ENCODE results near the gene GCGR.
"Not testable (repeated sequence)": the region's sequence is repeated elsewhere in the genome, so short reads cannot be mapped to it uniquely, and the experiment has no call there.

The GCGR gene

DNA sequence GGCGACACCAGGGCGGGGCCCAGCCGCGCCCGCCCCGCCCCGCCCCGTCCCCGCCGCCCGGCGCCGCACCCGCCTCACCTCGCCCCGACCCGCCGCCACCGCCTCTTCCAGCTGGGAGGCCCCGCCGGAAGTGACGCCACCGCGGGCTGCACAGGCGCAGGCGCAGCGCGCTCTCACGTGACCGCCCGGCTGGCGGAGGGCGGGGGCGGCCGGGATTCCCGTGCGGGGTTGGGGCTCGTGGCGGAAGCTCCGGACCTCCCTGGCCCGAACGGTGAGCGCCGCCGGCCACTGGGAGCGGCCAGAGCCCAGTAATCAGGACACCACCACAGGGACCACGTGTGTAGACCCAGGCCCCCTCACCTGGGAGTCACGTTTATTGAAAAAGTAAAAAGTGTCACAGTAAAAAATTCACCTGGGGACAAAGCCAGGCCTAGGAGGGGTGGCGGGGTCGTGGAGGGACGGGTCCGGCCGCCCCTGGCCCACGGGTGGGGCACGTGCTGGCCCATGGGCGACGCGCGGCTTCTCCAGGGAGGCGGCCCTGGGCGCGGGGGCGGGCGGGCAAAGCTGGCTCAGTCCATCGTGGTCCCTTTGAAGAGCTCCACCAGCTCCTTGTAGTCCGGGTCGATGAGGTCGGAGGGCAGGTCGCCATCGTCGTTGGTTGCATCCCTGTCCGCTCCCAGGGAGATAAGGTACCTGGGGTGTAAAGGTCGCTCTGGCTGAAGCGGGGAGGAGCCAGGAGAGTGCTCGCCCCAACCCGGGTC lies 29.4 kb downstream of the GCGR start, which contains the start of gene MCRIP1:
Gene MCRIP1, minus strand, starts transcription at position 132 of the 761 bp plus-strand sequence. CDS start 8,785 bp downstream, outside the sequence.
- peak; percentile 97 for DNase-seq

DNA sequence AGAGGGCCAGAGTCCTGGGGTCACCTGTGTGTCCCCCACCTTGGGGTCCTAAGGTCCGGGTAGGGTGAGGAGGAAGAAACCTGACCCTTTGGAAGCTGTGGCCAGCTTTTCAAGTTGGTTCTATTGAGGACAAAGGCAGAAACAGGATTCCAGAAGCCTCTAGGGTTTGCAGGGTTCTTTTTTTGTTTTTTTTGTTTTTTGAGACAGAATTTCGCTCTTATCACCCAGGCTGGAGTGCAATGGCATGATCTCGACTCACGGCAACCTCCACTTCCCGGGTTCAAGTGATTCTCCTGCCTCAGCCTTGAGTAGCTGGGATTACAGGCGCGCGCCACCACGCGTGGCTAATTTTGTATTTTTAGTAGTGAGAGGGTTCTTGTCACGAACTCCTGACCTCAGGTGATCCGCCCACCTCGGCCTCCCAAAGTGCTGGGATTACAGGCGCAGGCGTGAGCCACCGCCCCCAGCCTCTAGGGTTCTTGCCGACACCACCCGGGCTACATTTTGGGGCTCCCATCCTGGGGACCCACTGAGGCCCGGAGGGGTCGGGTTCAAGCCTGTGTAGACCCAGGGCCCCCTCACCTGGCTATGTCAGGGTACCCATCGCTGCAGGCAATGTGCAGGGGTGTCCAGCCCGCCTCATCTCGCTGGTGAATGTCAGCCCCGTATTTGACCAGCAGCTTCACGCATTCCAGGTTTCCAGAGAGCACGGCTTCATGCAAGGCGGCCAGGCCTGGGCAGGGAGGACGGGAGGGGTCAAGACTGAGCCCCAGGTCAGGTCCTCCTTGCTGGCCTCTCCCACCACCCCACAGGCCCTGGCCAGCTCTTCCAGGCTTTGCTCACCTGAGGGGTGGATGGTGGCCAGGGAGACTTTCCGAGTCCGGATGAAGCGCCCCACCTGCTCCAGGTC lies 30.2 kb downstream of the GCGR start:
- no peak for DNase-seq

DNA sequence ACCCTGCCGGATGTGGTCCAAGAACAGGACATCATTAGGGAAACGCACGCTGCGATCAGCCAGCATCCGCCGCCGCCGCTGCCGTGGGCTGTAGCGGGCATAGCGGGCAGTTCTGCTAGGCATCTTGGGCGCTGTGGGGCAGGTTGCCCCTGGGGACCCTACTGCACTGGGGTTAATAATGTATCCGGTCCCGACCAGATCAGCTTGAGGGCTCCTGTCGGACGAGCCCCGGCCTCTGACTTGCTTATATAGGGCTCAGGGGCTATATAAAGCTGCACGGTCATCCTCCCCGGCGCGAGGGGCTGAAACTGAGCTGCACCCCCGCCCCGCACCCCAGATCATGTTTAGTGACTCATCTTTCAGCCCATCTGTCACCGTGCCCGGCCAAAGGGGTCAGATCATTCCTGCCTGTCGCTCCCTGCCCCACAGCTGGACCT lies 30.9 kb downstream of the GCGR start, which contains the start of gene PPP1R27:
Gene PPP1R27, minus strand, starts transcription at position 220 of the 437 bp plus-strand sequence. Its CDS starts 97 bp downstream, at position 123.
- no peak for DNase-seq

DNA sequence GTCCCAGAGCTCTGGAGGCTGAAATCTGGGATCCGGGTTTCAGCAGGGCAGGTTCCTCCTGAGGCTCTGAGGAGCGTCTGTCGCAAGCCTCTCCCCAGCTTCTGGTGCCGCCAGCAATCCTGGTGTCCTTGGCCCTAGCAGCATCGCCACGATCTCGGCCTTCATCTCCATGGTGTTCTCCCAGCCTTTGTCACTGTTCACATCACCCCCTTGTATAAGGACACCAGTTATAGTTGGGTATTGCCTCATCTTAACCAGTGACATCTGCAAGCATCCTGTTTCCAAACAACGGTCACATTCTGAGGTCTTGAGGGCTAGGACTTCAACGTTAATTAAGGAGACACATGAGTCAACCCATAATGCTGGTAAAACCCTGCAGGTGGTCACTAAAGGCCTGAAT lies 33.7 kb downstream of the GCGR start:
- no peak for DNase-seq

DNA sequence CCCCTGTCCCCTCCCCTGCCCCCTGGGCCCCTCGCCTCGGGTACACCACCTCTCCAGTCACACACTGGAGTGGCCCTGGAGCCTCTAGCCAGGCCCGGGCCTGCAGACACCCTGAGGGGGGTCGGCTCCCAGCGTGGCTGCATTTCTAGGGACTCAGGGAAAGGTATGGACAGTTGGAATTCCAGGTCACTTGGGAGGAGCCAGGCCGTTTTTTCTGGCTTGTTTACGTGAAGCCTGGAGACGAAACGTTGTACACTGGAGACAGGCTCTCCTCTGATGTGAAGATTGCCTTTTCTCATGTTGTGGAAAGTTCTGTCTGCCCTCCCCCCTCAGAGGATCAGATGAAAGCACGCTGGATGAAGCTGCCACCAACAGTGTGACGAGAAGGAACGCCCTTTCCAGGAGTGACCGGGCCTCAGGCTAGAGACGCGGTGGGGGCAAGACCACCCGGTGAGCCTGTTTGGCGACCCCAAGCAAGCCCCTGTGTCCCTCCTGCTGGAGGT lies 34.9 kb downstream of the GCGR start:
- DNase-seq = no peak

DNA sequence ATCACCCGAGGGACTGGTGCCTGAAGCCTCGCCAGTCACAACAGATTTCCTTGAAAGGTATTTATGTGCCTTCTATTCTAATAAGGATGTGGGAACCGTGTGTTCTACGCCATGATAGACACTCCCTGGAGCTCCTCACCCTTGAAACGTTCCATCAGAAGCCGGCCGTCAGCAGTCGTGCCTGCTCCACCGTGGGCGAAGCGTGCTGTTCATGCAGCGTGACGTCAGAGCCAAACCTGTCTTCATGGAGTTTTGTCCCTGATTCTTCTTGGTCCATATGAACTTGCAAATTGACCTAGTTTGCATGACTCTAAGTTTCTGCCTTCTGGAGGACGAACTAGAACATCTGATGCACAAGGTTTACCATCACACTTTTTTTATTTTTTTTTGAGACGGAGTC lies 35.4 kb downstream of the GCGR start:
- DNase-seq = no peak

DNA sequence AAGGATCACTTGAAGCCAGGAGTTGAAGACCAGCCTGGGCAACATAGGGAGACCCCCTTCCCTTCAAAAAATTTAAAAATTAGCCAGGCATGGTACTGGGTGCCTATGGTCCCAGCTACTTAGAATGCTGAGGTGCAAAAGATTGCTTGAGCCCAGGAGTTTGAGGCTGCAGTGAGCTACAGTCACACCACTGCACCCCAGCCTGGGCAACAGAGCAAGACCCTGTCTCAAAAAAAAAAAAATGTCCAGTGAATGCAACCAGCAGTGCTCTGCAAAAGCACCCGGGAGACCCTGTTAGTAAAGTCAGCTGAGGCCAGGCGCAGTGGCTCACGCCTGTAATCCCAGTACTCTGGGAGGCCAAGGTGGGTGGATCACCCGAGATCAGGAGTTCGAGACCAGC lies 36.1 kb downstream of the GCGR start:
- DNase-seq = not testable (repeated sequence)

DNA sequence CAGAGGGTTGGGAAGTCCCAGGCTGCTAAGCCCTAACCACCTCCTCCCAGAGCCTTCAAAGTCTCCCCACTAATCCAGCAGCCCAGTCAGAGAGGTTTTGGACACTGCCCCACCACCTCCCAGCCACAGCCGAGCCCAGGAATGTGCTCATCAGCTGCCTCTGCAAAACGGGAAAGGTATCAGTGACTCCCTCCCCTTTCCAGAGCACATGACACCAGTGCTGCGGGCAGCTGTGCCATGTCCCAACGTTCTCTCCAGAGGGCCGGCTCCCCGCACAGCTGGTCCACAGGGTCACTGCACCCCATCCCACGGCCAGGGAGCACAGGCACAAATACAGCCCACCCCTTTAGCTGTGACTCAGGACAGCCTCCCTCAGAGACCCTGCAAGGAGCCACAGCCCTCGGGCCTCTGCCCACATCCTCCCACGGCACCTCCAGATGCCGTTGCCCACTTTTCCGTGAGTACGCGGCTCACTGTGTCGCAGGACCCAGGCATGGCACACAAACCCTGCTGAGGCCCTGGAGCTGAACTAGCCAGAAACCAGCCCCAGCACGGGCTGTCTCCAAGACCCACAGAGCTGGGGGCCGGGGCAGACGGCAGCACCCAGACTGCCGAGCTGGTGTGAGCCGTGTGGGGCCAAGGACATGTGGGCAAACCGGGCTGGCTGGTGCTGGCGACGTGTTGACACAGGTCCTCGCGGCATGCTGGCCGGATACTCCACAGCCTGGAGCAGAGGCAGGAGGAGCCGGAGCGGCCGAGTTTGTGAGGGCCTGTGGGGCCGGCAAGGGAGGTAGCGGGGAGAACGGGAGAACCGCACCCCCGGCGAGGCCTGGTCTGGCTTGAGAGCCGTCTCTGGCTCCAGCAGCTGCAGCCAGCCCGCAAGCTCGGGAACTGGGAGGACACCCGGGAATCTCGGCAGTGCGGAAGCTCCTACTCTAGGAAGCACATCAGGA lies 37.2 kb downstream of the GCGR start:
- DNase-seq = no peak

DNA sequence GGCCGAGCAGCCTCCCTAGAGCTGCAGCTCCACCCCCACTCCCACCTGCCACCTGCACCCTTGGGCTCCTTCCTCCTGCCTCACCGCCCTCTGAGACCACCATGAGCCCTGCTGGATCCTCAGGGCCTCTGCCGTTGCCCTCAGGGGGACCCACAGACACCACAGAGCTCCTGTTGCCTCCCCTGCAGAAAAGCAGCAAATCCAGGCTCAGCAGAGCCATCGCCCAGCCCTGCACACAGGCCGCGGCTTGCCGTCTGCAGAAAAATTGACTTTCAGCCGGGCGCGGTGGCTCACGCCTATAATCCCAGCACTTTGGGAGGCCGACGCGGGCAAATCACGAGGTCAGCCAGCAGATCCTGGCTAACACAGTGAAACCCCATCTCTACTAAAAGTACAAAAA lies 37.9 kb downstream of the GCGR start:
- no peak for DNase-seq

DNA sequence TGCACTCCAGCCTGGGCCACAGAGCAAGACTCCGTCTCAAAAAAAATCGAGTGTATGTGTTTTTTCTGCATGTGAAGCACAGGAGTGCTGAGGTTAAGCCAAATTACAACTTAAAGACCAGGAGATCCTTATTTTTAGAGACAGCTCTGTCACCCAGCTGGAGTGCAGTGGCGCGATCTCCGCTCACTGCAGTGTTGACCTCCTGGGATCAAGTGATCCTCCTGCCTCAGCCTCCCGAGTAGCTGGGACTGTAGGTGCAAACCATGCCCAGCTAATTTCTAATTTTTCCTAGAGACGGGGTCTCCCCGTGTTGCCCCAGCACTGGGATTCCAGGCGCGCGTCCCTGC lies 38.4 kb downstream of the GCGR start:
- DNase-seq = no peak

DNA sequence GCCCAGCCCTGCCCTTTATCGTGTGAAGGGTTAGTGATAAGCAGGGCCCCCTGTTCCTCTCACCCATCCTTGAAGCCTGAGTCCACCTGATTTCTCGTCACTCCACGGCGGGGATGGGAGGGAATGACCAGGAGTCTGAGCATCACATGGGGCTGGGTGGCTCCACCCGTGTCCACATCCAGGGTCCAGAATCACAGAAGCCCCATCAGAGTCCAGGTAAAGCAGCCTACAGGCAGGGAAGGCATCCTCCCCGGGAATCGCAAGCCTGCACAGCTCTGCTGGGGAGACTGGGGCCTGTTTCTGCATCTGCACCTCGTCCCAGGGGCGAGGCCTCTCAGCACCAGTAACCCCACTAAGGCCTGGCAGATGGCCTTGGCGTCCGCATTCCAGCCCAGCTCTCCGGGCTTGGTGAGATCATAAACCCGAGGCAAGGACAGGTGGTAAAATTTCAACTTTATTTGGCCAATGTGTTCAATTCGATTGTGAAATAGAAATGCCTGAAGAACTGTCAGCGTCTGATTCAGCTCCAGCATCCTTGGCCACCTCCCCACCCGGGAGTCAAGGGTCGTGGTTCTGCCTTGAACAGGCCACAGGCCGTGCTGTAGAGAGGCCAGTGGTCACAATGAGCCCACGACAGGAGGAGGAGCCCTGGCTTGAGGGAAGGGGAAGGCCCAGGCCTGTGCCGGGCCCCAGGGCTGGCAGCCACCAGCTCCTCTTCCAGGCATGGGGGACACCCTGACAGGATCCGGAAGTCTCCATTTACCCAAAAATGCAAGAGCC lies 39.0 kb downstream of the GCGR start:
- no peak for DNase-seq

DNA sequence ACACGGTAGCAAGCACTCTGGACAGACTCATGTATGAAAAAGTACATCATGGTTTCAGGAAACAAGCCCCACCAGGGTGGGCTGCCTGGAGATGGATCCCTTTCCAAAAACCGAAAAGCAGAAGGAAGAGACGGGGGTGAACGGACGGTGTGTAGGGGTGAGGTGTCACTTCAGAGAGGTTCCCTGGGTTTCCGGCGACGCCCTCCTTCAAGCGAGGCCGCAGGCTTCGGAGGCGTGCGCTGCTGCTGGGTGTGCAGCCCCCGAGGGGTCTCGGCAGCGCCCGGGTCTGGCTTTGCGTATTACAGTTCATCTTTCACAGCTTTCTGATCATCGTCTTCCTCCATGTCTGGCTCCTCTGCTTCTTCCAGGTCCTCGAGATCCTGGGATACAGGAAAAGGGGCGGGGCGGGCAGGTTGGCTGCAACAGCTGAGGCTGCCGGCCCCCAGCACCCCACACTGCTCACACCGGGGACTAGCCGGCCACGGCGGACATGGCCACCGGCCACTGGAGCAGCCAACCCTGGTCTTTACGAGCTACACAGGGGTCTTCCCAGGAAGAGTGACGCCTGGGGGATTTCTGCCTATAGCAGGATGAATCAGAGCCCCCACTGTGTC lies 39.9 kb downstream of the GCGR start:
- DNase-seq = no peak

DNA sequence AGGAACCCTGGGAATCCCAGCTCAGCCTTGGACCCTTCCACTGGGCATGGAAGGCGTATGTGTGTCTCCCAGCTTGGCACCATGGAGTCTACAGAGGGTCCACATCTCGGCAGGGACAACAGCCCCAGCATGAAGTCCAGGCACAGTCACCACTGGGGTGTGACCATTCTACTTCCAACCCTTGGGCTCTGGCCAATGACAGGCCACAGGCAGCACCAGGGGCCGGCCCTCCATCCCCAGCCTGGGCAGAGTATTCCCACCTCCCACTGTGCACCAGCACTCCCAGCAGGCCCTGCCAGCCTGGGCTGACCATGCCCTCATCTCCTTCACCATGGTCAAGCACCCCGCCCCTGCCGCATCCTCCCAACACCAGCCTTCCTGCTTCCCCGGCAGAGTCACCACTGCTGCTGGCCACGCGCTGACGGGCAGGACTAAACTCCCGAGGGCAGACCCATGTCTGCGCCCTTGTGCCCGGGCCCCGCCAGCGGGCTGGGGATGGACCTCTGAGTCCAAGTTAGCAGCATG lies 40.4 kb downstream of the GCGR start:
- DNase-seq = no peak

DNA sequence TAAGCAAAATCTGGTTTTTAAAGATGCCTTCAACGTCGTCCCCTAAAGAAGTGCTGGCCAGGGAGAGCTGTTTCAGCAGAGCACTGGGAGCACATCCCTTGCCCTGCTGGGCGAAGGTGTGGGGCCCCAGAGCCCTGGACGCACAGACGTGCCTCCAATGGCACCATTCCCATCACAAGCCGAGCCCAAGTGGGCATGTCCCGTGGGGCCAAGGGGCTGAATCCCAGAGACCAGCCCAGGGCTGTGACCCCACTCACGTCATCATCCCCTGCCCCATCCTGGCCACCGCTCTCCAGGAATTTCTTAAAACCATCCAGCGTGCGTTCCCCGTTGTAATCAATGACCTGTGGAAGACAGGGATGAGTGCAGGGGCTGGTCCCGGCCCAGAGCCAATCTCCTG lies 40.9 kb downstream of the GCGR start:
- DNase-seq = no peak

DNA sequence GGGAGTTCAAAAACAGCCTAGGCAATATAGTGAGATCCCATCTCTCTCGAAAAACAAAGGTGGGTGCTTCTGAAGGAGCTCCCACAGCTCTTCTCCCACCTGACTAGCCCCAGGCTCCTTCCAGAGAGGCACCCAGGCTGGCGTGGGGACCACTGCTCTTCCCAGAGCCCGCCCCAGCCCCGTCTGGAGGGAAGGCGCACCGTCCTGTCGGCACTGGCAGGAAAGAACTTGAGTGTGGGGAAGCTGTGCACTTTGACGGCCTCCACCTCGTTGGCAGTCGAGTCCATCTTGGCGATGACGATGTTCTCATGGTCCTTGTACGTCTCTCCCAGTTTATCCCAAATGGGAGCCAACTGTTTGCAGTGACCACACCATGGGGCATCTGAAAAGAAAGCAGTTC lies 41.4 kb downstream of the GCGR start:
- DNase-seq = no peak

DNA sequence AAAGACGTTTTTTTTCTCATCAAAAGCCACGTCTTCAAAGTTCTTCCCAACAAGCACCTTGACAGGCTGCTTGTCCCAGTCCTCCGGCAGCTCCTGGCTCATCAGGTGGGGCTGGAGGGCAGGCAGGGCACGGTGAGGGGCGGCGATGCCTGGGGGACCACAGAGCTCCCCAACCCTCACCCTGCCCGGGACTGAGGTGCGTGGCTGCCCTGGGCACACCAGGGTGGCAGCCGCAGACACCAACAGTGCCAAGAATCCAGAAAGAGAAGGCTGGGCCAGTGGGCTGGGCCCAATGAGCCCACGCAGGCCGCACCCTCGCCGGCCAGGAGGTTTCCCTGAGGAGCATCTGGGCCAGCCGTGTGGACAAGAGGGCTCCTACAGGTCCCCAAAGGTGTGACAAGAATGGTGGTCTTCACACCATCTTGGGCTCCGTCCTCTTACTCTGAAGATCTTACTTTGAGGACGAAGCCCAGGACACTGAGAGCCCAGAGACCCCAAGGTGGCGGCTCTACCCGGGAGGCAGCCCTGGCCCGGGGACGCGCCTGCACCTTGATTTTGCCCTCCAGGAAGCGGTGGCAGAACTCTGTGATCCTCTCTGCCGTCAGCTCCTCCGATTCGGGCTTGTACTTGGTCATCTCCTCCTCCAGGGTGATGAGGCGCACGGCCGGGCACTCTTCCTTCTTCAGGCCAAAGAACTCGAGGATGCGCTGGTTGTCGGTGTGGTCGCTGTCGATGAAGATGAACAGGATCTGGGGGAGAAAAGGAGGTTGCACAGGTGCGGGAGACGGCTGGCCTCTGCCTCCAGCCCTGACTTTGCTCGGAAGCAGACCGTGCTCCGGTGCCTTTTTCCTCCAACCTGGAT lies 42.2 kb downstream of the GCGR start:
- DNase-seq = no peak

DNA sequence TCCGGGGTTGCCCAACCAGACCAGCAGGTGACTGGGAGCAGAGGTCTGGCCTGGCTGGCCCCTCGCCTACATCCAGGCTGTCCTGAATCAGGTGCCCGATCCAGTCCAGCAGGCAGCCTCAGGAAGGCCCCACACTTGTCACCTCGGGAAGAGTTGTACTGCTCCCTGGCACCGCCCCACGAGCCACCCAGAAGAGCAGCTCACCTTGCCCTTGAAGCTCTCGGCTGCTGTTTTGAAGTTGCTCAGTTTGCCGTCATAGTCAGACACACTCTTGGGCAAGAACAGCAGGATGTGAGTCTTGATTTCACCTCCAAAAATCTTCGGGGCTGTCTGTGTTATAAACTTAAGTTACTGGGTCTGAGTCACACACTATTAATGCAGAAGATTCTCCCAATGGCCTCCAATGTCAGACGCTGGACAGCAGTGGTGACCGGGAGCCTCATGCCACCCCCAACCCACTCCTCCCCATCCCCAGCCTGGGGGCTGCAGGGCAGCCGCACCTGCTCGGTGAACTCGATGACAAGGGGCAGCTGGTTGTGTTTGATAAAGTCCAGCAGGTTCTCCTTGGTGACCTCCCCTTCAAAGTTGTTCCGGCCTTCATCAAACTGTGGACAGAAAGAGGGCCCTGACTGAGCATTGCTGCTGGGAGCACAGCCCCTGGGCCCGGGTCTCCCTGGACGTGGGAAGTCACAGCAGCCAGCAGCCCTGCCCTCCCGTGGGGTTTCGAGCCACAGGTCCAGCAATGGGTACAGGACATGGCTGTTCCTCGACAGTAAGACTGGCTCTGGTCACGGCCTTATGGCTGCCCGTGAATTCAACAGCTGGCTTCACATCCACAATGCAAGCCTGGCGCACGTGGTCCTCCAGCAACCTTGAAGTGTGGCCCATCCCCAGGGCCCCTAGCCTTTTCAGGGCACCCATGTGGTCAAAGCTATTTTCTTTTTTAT lies 43.1 kb downstream of the GCGR start:
- no peak for DNase-seq

DNA sequence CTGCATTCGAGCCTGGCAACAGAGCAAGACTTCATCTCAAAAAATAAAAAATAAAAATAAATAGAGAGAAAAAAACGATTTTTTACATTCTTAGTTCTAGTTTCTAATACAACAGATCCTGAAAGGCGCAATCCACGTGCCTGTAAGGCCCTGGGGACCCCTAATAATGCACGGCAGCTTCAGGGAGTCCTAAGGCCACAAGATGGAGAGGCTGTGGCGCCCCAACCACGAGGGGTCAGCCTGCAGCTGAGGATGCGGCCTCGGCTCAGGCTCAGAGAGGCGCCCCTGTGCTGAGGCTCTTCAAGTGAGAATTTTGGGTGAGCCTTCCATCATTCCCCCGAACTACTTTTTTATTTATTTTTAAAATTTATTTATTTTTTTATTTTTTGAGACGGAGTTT lies 45.5 kb downstream of the GCGR start:
- DNase-seq = no peak

DNA sequence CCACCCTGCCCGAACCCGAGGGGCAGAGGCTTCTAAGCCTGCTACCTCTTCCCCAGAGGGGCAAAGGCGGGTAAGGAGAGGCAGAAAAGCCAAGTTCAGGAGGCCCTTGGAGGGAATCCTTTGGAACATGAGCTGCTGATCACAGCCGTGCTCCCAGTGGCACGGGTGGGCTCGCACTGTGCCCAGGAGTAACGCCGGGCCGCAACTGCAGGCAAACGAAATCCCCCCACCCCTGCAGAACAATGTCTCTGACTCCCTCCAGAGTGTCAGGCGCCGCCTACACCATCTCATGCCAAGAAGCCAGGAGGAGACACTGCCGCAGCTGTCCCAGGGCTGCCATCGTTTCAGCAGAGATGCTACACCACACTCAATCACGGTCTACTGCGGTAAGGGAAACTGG lies 47.5 kb downstream of the GCGR start:
- no peak for DNase-seq
